NCI-H2107 treated with DMSO at 0.1 percent for 48 hours (cell line): ENCODE results near the gene OGDHL.
"Not testable (repeated sequence)": the region's sequence is repeated elsewhere in the genome, so short reads cannot be mapped to it uniquely, and the experiment has no call there.

Experiments used
- DNase-seq: peaks from one replicate; lab custom pipeline; 2025; ENCODE audit not compliant: unreplicated experiment; lab: John Stamatoyannopoulos, UW

Gene OGDHL

GRCh38 chr10:49761789-49762565 is at the start of gene OGDHL:
TSS of gene OGDHL (minus strand) at chr10:49762323. CDS start at chr10:49758592, 3,731 bp downstream.
- DNase-seq, result no peak

- no peak for DNase-seq
These were observed 41.9 kb upstream of the OGDHL start for GRCh38 chr10:49803988-49804387.

GRCh38 chr10:49798275-49798674 is 36.2 kb upstream of the OGDHL start:
- no peak for DNase-seq

- DNase-seq, result no peak
These were observed 29.0 kb upstream of the OGDHL start for GRCh38 chr10:49791100-49791499.

GRCh38 chr10:49784681-49785080 is 22.6 kb upstream of the OGDHL start:
- DNase-seq, result no peak

GRCh38 chr10:49783645-49784044 is 21.5 kb upstream of the OGDHL start:
- no peak for DNase-seq

- DNase-seq, result no peak
These were observed 19.1 kb upstream of the OGDHL start for GRCh38 chr10:49781247-49781646.

- no peak for DNase-seq
These were observed 16.1 kb upstream of the OGDHL start for GRCh38 chr10:49778197-49778596.

GRCh38 chr10:49776851-49777250 is 14.7 kb upstream of the OGDHL start:
- no peak for DNase-seq

- no peak for DNase-seq
These were observed 12.9 kb upstream of the OGDHL start for GRCh38 chr10:49775014-49775413.

GRCh38 chr10:49772944-49773343 is 10.8 kb upstream of the OGDHL start:
- not testable (repeated sequence) for DNase-seq

GRCh38 chr10:49771046-49771445 is 8.9 kb upstream of the OGDHL start:
- not testable (repeated sequence) for DNase-seq

- no peak for DNase-seq
These were observed 7.6 kb upstream of the OGDHL start for GRCh38 chr10:49769692-49770091.

GRCh38 chr10:49768731-49769130 is 6.6 kb upstream of the OGDHL start:
- DNase-seq, result no peak

- DNase-seq, result no peak
These were observed 6.2 kb upstream of the OGDHL start for GRCh38 chr10:49768329-49768728.

- DNase-seq, result no peak
These were observed 5.6 kb upstream of the OGDHL start for GRCh38 chr10:49767752-49768151.

GRCh38 chr10:49766484-49766883 is 4.4 kb upstream of the OGDHL start:
- DNase-seq, result no peak

- DNase-seq, result no peak
These were observed 399 bp upstream of the OGDHL start for GRCh38 chr10:49762566-49762877.

- no peak for DNase-seq
These were observed 828 bp downstream of the OGDHL start for GRCh38 chr10:49761201-49761788.

- no peak for DNase-seq
These were observed 1.3 kb downstream of the OGDHL start for GRCh38 chr10:49760789-49761188.

- DNase-seq, result no peak
These were observed 2.2 kb downstream of the OGDHL start for GRCh38 chr10:49759787-49760551.

GRCh38 chr10:49758249-49758930 is 3.7 kb downstream of the OGDHL start:
- DNase-seq, result no peak
